Measurements from ENCODE around the gene IL4R. TPM values are rescaled to one million over a fixed set of nuclear protein-coding genes. Genes with fewer than 3 reads are reported as not detected.

Gene IL4R
- total RNA-seq, 1 experiment from 2014 or later = 28.6 TPM

DNA sequence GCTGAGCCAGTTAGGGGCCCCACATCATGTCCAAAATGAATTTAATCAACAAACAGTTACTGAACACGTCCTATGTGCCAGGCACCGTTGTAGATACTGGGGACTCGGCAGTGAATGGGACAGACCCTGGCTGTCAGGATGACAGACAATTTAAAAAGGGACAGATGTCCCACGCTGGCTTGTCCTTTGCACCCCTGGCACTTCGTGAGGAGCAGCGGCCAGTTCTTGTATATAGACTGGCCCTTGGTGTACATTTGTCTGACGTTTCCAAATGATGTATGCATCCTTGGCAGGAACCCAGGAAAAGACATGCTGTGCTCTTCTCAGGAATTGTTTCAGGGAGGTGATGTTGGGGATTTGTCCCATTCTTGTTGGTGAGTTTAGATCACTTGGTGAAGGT, 21.1 kb downstream of the IL4R start:
- H3K23me2 ChIP-seq (ENCODE audit: insufficient read length, low read depth, low read length, poor library complexity, severe bottlenecking) = no peaks in the 10 kb centered on the region
- TF ChIP-seq, protein P1, sequence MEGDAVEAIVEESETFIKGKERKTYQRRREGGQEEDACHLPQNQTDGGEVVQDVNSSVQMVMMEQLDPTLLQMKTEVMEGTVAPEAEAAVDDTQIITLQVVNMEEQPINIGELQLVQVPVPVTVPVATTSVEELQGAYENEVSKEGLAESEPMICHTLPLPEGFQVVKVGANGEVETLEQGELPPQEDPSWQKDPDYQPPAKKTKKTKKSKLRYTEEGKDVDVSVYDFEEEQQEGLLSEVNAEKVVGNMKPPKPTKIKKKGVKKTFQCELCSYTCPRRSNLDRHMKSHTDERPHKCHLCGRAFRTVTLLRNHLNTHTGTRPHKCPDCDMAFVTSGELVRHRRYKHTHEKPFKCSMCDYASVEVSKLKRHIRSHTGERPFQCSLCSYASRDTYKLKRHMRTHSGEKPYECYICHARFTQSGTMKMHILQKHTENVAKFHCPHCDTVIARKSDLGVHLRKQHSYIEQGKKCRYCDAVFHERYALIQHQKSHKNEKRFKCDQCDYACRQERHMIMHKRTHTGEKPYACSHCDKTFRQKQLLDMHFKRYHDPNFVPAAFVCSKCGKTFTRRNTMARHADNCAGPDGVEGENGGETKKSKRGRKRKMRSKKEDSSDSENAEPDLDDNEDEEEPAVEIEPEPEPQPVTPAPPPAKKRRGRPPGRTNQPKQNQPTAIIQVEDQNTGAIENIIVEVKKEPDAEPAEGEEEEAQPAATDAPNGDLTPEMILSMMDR (conservative IDR thresholded peaks at IDR 0.05) = no peak
- no peaks in the 10 kb centered on the region for H3K79me1 ChIP-seq (ENCODE audit: insufficient read depth, low read depth, low read length, poor library complexity, severe bottlenecking)
- no peak overlapping the region for H3K14ac ChIP-seq (ENCODE audit: insufficient read depth, low read length)
- no peaks in the 10 kb centered on the region for H3K79me2 ChIP-seq (ENCODE audit: insufficient read depth, low read length)
- no peak overlapping the region for H4K91ac ChIP-seq (ENCODE audit: insufficient read length, low read depth, low read length)
- H3K9ac ChIP-seq (ENCODE audit: extremely low read depth, insufficient read length, low read length) = no peak overlapping the region
- H3K4me2 ChIP-seq (ENCODE audit: insufficient read depth, insufficient read length, low read length) = no peak overlapping the region
- H2AFZ ChIP-seq (ENCODE audit: low read length) = no peak overlapping the region
- no CpG with 5 or more reads among the region's 7 CpGs for WGBS (ENCODE audit: extremely low coverage, insufficient read length, low lambda C conversion rate)
- H2BK120ac ChIP-seq (ENCODE audit: low read depth, low read length, poor library complexity, severe bottlenecking) = no peak overlapping the region
- H3K4me1 ChIP-seq (ENCODE audit: insufficient read depth, low read length) = no peaks in the 10 kb centered on the region; the same call in 1 of the 2 replicates
- H3K23ac ChIP-seq (ENCODE audit: insufficient read length, low read depth, low read length) = no peak overlapping the region
- H2BK5ac ChIP-seq (ENCODE audit: insufficient read length, low read length) = no peak overlapping the region
- Mint-ChIP-seq H3K9me3 (peaks cover 4 to 6% of the 10 kb centered on the region in 2 experiments; a peak in 3 of 5 replicates), H3K4me1 (peaks cover 15% of the 10 kb centered on the region in 2 experiments), H3K27ac (no peak overlapping the region; a peak in 2 of 7 replicates), H3K36me3 (ENCODE audit: insufficient read depth in 1 of 3, low read depth in 3 of 3) (peaks cover 19 to 24% (median 21%) of the 10 kb centered on the region in 3 experiments), H3K27me3 (ENCODE audit: low read depth) (no peaks in the 10 kb centered on the region), H3K4me3 (no peak overlapping the region)
- no peak overlapping the region for H2BK12ac ChIP-seq (ENCODE audit: insufficient read length, low read depth, low read length)
- H3K9me3 ChIP-seq (ENCODE audit: control insufficient read depth, low read depth, low read length) = no peaks in the 10 kb centered on the region
- no peak overlapping the region for H3T11ph ChIP-seq (ENCODE audit: low read length)
- no peaks in the 10 kb centered on the region for H4K20me1 ChIP-seq (ENCODE audit: control insufficient read depth, insufficient read depth, insufficient read length)
- no peak overlapping the region for H3K27ac ChIP-seq (ENCODE audit: insufficient read length, low read depth, low read length)
- no peaks in the 10 kb centered on the region for H3K27me3 ChIP-seq (ENCODE audit: insufficient read depth, low read length)
- no peak overlapping the region for H4K8ac ChIP-seq (replicated peaks; ENCODE audit: insufficient read length, low read depth, low read length)
- no peak overlapping the region for H2BK20ac ChIP-seq (ENCODE audit: low read depth, low read length, poor library complexity, severe bottlenecking)
- no peak overlapping the region for H3K18ac ChIP-seq (ENCODE audit: insufficient read length, low read depth, low read length)
- no peak for DNase-seq
- H4K5ac ChIP-seq (ENCODE audit: insufficient read length, low read depth, low read length) = no peak overlapping the region
- no peak overlapping the region for H2AK5ac ChIP-seq (ENCODE audit: insufficient read length, low read length)
- H3K56ac ChIP-seq (ENCODE audit: insufficient read length, low read depth, low read length) = no peak overlapping the region
- no peak overlapping the region for H2BK15ac ChIP-seq (ENCODE audit: low read depth, low read length)
- H3K4ac ChIP-seq (ENCODE audit: low read depth, low read length) = no peak overlapping the region
